AG09319 (cell line): ENCODE measurements around the gene EFNA1.

Experiments used
- DNase-seq: peaks from one replicate; pipeline ENCODE4 v3.0.0-alpha.2; 2010; ENCODE audit warnings: low read depth; ENCODE audit errors: extremely low read depth
- TF ChIP-seq, protein P1 (sequence below): IDR thresholded peaks from 2 replicates; pipeline ENCODE4 v1.5.1; 2011; ENCODE audit warnings: low read depth, mild to moderate bottlenecking, inconsistent platforms, low read length, moderate library complexity

Gene EFNA1

DNA sequence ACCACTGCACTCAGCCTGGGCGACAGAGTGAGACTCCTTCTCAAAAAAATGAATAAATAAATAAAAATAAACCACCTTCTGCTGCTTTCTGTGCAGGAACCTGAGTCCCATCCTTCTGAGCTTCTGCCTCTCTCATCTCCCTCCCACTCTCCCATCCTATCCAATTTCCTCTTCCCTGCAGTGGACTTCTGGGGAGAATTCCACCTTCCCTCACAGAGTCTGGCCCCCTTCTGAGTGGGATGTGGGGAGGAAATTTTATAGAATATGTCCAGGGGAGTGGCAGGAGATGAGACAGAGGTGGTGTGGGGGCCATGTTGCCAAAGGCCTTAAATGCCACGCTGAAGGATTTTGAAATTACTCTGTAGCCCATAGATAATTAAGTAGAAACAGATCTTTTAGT is 5.4 kb upstream of the EFNA1 start:
- DNase-seq: no peak
- TF ChIP-seq, protein P1, sequence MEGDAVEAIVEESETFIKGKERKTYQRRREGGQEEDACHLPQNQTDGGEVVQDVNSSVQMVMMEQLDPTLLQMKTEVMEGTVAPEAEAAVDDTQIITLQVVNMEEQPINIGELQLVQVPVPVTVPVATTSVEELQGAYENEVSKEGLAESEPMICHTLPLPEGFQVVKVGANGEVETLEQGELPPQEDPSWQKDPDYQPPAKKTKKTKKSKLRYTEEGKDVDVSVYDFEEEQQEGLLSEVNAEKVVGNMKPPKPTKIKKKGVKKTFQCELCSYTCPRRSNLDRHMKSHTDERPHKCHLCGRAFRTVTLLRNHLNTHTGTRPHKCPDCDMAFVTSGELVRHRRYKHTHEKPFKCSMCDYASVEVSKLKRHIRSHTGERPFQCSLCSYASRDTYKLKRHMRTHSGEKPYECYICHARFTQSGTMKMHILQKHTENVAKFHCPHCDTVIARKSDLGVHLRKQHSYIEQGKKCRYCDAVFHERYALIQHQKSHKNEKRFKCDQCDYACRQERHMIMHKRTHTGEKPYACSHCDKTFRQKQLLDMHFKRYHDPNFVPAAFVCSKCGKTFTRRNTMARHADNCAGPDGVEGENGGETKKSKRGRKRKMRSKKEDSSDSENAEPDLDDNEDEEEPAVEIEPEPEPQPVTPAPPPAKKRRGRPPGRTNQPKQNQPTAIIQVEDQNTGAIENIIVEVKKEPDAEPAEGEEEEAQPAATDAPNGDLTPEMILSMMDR: no peak

DNA sequence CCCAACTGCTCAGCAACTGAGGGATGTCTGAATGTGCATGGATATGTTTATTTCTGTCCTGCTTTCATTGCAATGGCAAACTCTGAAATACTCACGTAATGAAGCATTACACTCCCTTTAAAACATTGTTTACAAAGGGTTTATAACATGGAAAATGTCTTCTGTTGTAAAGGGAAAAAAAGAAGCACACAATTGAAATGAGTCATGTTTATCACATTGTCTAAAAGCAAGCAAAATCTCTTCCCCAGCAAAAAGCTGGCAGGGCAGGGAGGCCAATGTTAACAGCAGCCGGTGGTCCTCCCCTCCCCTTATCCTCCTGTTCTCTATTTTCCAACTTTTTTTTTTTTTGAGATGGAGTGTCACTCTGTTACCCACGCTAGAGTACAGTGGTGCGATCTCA is 3.9 kb upstream of the EFNA1 start:
- DNase-seq: no peak
- TF ChIP-seq, protein P1: no peak

DNA sequence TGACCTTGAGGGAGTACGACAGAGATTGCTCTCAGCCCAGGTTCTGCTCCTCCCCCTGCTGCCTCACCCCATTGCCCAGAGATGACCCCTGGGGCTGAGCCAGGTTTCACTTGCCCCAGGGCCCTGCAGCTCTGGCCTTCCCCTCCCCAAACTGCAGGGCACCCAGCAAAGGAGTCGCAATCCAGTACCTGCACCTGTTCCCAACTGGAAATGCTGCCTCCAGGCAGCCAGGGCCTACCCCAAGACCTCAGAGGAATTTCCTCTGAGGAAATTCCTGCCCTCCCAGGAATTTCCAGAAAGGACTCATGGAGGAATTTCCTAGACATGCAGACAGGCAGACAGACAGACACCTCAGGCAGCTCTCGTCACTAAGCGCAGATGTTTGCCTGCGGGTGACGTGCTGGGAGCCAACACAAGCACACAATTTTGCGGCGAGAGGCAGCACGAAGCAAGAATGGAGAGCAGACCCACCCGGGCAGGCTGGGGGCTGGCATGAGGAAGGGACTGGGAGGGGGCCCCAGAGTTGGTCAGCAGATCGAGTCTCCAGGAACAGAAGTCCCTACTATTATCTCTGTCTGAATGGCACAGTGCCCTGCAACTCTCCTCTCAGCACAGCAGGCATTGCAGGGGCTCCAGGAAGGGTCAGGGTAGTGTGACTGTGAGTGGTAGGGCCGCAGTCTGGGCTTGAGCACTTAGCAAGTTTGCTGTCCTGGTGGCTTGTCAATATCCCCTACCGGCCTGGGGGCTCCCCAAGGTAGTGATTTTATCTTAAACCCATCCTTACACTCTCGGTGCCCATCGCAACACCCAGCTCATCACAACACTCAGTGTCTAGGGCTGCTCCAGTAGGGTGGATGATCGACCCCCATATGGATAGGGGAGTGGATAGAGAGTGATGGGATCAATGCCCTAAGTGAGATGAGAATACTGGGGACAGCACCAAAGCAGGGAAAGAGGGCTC is 2.9 kb upstream of the EFNA1 start:
- TF ChIP-seq, protein P1: no peak
- DNase-seq: no peak

DNA sequence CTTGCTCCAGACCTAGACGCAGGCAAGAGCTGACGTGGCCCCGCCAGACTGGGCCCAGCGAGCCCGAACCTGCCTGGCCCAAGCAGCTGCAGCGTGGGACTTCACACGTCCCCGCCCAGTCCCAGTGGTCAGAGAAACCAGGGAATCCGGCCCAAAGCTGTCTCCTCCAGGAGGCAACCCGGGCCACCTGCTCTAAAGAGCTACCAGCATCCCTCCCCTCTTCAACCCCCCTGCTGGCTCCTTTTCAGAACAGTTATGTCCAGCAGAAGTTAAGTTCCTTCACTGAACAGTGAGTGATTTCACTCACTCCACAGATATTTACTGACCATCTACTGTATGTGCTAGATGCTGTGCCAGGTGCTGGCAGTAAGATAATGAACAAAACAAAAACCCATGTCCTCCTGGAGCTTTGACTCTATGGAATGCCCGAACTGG is 2.1 kb upstream of the EFNA1 start:
- DNase-seq: no peak
- TF ChIP-seq, protein P1: no peak

DNA sequence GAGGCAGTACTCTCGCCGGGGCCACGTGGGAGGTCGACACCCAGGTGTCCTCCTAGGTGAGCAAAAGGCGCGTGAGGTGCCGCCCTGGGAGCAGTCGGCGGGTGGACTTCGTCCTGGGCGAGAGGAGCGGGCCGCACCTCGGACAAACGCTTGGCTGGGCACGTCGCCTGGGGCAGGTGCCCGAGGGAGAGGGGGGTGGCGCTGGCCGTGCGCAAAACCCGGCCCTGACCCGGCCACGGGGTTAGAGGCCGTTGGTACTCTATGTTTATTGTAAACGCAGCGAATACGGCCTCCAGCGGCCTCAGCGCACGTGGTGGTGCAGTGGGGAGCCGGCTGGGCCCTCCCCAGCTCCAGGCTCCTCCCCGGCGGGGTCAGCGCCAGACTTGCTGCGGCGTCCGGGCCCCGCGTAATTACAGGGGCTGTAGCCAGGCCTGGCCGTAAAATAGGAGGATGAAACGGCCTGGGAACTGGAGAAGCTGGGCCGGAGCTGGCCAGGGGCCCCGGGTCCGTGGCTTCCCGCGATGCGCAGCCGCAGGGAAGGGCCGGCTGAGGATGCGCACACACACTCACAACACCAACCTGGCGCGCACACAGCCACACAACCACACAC is 1.6 kb upstream of the EFNA1 start:
- no peak for DNase-seq
- TF ChIP-seq, protein P1: no peak

DNA sequence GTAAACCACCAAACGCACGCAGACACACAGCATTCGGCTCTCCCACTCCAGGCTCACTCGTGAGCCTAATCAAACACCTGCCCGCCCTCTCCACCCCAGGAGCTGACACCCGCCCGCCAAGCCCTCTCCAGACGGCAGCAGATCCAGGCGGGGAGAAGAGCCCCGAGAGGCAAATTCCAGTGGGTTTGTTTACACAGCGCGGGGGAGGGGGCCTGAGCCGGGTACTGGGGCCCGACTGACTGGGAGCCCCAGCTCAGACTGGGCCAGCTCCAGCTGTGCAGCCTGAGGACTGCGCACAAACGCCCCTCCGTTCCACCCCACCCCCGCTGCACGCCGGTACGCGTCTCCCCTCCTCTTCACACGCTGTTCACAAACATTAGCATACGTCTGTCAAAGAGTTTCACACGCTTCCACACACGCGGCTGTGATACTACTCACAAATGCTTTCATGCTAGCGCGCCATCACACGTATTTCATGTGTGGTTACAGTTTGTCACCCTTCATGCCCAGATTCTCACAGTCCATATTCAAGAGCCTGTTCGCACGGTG is 1.0 kb upstream of the EFNA1 start:
- DNase-seq: no peak
- TF ChIP-seq, protein P1: no peak
